H9 (cell line): ENCODE results near the gene TARBP2. TPM values are rescaled to one million over a fixed set of nuclear protein-coding genes. Genes with fewer than 3 reads are reported as not detected.

ENCODE experiments used
- DNase-seq: peaks from one replicate; pipeline ENCODE4 v3.0.0-alpha.2; 2017
- H2AFZ ChIP-seq: one replicate; pipeline ENCODE4 v1.6.1; 2013; ENCODE audit warnings: mild to moderate bottlenecking, low read length, control low read depth, moderate library complexity
- H2AK5ac ChIP-seq: 2 replicates; pipeline ENCODE4 v1.6.1; 2013; ENCODE audit warnings: low read length, control low read depth, mixed read lengths; ENCODE audit not compliant: insufficient read length
- H2BK120ac ChIP-seq: one replicate; pipeline ENCODE4 v1.6.1; 2013; ENCODE audit warnings: low read depth, mild to moderate bottlenecking, low read length, control low read depth, inconsistent platforms; ENCODE audit not compliant: poor library complexity, severe bottlenecking
- H2BK12ac ChIP-seq: 2 replicates; pipeline ENCODE4 v1.6.1; 2013; ENCODE audit warnings: low read length, control low read depth, mixed read lengths, low read depth; ENCODE audit not compliant: insufficient read length
- H2BK15ac ChIP-seq: 2 replicates; pipeline ENCODE4 v1.6.1; 2013; ENCODE audit warnings: low read depth, low read length, control low read depth
- H2BK20ac ChIP-seq: one replicate; pipeline ENCODE4 v1.6.1; 2013; ENCODE audit warnings: low read depth, mild to moderate bottlenecking, low read length, control low read depth, inconsistent platforms; ENCODE audit not compliant: poor library complexity, severe bottlenecking
- H2BK5ac ChIP-seq: 2 replicates; pipeline ENCODE4 v1.6.1; 2013; ENCODE audit warnings: low read length, control low read depth, mixed read lengths; ENCODE audit not compliant: insufficient read length
- H3K14ac ChIP-seq: 2 replicates; pipeline ENCODE4 v1.6.1; 2013; ENCODE audit warnings: low read length, control low read depth; ENCODE audit not compliant: insufficient read depth
- H3K18ac ChIP-seq: 2 replicates; pipeline ENCODE4 v1.6.1; 2013; ENCODE audit warnings: low read depth, mild to moderate bottlenecking, mixed read lengths, low read length, control low read depth; ENCODE audit not compliant: insufficient read length
- H3K23ac ChIP-seq: 2 replicates; pipeline ENCODE4 v1.6.1; 2013; ENCODE audit warnings: low read length, control low read depth, mixed read lengths, low read depth; ENCODE audit not compliant: insufficient read length
- H3K23me2 ChIP-seq: 2 replicates; pipeline ENCODE4 v1.6.1; 2013; ENCODE audit warnings: low read depth, mild to moderate bottlenecking, mixed read lengths, low read length, control low read depth; ENCODE audit not compliant: insufficient read length, poor library complexity, severe bottlenecking
- H3K27ac ChIP-seq: 2 replicates; pipeline ENCODE4 v1.5.1; 2013; ENCODE audit warnings: low read length, control low read depth, mixed read lengths, low read depth; ENCODE audit not compliant: insufficient read length
- H3K27me3 ChIP-seq: 2 replicates; pipeline ENCODE4 v1.6.1; 2013; ENCODE audit warnings: low read length, control low read depth, inconsistent platforms; ENCODE audit not compliant: insufficient read depth
- H3K4ac ChIP-seq: 2 replicates; pipeline ENCODE4 v1.6.1; 2013; ENCODE audit warnings: low read depth, mild to moderate bottlenecking, control low read depth, inconsistent platforms, low read length, moderate library complexity
- H3K4me1 ChIP-seq: 2 replicates; pipeline ENCODE4 v1.6.1; 2013; ENCODE audit warnings: low read length, control low read depth, inconsistent platforms; ENCODE audit not compliant: insufficient read depth
- H3K4me2 ChIP-seq: 2 replicates; pipeline ENCODE4 v1.6.1; 2013; ENCODE audit warnings: low read length, control low read depth, mixed read lengths; ENCODE audit not compliant: insufficient read length, insufficient read depth
- H3K56ac ChIP-seq: 2 replicates; pipeline ENCODE4 v1.6.1; 2013; ENCODE audit warnings: low read depth, mild to moderate bottlenecking, mixed read lengths, low read length, control low read depth; ENCODE audit not compliant: insufficient read length
- H3K79me1 ChIP-seq: 2 replicates; pipeline ENCODE4 v1.6.1; 2013; ENCODE audit warnings: low read depth, mild to moderate bottlenecking, moderate library complexity, low read length, control low read depth, inconsistent platforms; ENCODE audit not compliant: insufficient read depth, poor library complexity, severe bottlenecking
- H3K79me2 ChIP-seq: 2 replicates; pipeline ENCODE4 v1.6.1; 2013; ENCODE audit warnings: low read length, control low read depth, inconsistent platforms; ENCODE audit not compliant: insufficient read depth
- H3K9ac ChIP-seq: 2 replicates; pipeline ENCODE4 v1.6.1; 2013; ENCODE audit warnings: low read length, control low read depth, mixed read lengths; ENCODE audit not compliant: insufficient read length; ENCODE audit errors: extremely low read depth
- H3K9me3 ChIP-seq: one replicate; pipeline ENCODE4 v1.6.1; 2013; ENCODE audit warnings: low read depth, low read length, inconsistent platforms; ENCODE audit not compliant: control insufficient read depth
- H3T11ph ChIP-seq: one replicate; pipeline ENCODE4 v1.6.1; 2013; ENCODE audit warnings: mild to moderate bottlenecking, low read length, control low read depth, inconsistent platforms
- H4K20me1 ChIP-seq: one replicate; pipeline ENCODE4 v1.6.1; 2013; ENCODE audit not compliant: control insufficient read depth, insufficient read length, insufficient read depth
- H4K5ac ChIP-seq: 2 replicates; pipeline ENCODE4 v1.6.1; 2013; ENCODE audit warnings: low read depth, mild to moderate bottlenecking, mixed read lengths, low read length, control low read depth; ENCODE audit not compliant: insufficient read length
- H4K8ac ChIP-seq: replicated peaks from 2 replicates; pipeline ENCODE4 v1.6.1; 2013; ENCODE audit warnings: low read length, control low read depth, mixed read lengths, low read depth; ENCODE audit not compliant: insufficient read length
- H4K91ac ChIP-seq: 2 replicates; pipeline ENCODE4 v1.6.1; 2013; ENCODE audit warnings: low read depth, mild to moderate bottlenecking, moderate library complexity, mixed read lengths, low read length, control low read depth; ENCODE audit not compliant: insufficient read length
- H3K27ac Mint-ChIP-seq, 3 experiments: 2 replicates in 2 of 3; 3 replicates in 1 of 3; pipeline ENCODE4 v1.8.0; 2020 to 2021; ENCODE audit warnings: mixed read lengths in 3 of 3, mild to moderate bottlenecking in 1 of 3, moderate library complexity in 1 of 3
- H3K27me3 Mint-ChIP-seq: 2 replicates; pipeline ENCODE4 v1.8.0; 2021; ENCODE audit warnings: low read depth, mild to moderate bottlenecking, moderate library complexity, mixed read lengths
- H3K36me3 Mint-ChIP-seq, 3 experiments: 2 replicates in 2 of 3; 3 replicates in 1 of 3; pipeline ENCODE4 v1.8.0; 2020 to 2021; ENCODE audit warnings: low read depth in 3 of 3, mixed read lengths in 3 of 3; ENCODE audit not compliant: insufficient read depth in 1 of 3
- H3K4me1 Mint-ChIP-seq, 2 experiments: 2 replicates each; pipeline ENCODE4 v1.8.0; 2020; ENCODE audit warnings: mixed read lengths in 2 of 2
- H3K4me3 Mint-ChIP-seq, 2 experiments: 2 replicates in 1 of 2; 3 replicates in 1 of 2; pipeline ENCODE4 v1.8.0; 2020 to 2021; ENCODE audit warnings: mild to moderate bottlenecking in 2 of 2, mixed read lengths in 2 of 2, moderate library complexity in 1 of 2
- H3K9me3 Mint-ChIP-seq, 2 experiments: 2 replicates in 1 of 2; 3 replicates in 1 of 2; pipeline ENCODE4 v1.8.0; 2020; ENCODE audit warnings: mild to moderate bottlenecking in 2 of 2, mixed read lengths in 2 of 2, moderate library complexity in 1 of 2
- WGBS: extraction: QIAGEN DNeasy Blood & Tissue Kit; methylation state at CpG from one replicate; pipeline ENCODE4 v1.1.7; 2013; ENCODE audit warnings: missing lambda C conversion rate, low lambda C conversion rate, mixed read lengths; ENCODE audit not compliant: insufficient read length; ENCODE audit errors: extremely low coverage; 5-methylcytosine and 5-hydroxymethylcytosine counted together
- total RNA-seq: library from RNA; stranded (reverse); gene quantifications from 2 replicates; pipeline ENCODE4 v1.2.1, GENCODE V29; 2021
- TF ChIP-seq, protein P1 (sequence below): fragments of 200-600 bp; sonication (generic); conservative IDR thresholded peaks from 3 replicates; pipeline ENCODE4 v1.8.0; 2021; ENCODE audit warnings: antibody characterized with exemption, mild to moderate bottlenecking

The TARBP2 gene
- total RNA-seq, 1 experiment from 2014 or later, result 79.2 TPM

DNA sequence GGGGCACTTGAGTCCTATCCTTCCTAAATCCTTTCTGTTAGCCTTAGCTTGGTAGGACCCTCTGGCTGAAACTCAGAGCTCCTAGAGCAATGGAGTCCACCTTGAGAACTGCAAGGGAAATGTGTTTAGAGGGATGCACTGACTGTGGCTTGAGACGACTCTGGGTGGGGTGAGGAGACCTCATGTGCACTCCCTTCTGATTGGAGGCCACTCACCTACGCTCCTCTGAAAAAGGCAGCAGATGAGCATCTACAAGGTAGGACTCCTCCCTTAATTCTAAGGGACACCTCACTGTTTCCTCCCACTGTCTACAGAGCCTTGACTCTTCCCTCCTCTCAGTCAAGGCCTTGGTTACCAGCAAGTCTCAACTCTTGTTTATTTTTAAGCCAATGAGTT lies 2.9 kb upstream of the TARBP2 start:
- Mint-ChIP-seq H3K36me3 (peaks cover 0 to 12% (median 1%) of the 10 kb centered on the region in 3 experiments; a peak in 3 of 7 replicates), H3K4me1 (peaks cover 56 to 61% of the 10 kb centered on the region in 2 experiments), H3K9me3 (no peaks in the 10 kb centered on the region), H3K27ac (peak overlapping the region; percentile 95 to 96 (median 96)), H3K27me3 (no peaks in the 10 kb centered on the region), H3K4me3 (peak overlapping the region; percentile 86 to 96)
- Histone ChIP-seq H3K79me1 (peaks cover 7% of the 10 kb centered on the region), H3K4ac (no peak overlapping the region), H4K8ac (no peak overlapping the region), H3K9ac (no peak overlapping the region), H3K9me3 (no peaks in the 10 kb centered on the region), H2BK12ac (no peak overlapping the region), H3K4me1 (peaks cover 6% of the 10 kb centered on the region; the same call in 1 of the 2 replicates), H2AFZ (no peak overlapping the region), H3K18ac (no peak overlapping the region), H2BK15ac (no peak overlapping the region), H3K56ac (no peak overlapping the region), H2BK120ac (no peak overlapping the region), H4K5ac (no peak overlapping the region), H2AK5ac (no peak overlapping the region), H3K27me3 (no peaks in the 10 kb centered on the region), H3K79me2 (no peaks in the 10 kb centered on the region; the same call in 1 of the 2 replicates), H3K27ac (no peak overlapping the region), H3K23me2 (peaks cover 23% of the 10 kb centered on the region), H3K14ac (no peak overlapping the region; the same call in 1 of the 2 replicates), H3K23ac (no peak overlapping the region), H2BK20ac (no peak overlapping the region), H4K91ac (no peak overlapping the region), H3T11ph (no peak overlapping the region), H4K20me1 (no peaks in the 10 kb centered on the region), H2BK5ac (no peak overlapping the region), H3K4me2 (peak overlapping the region; percentile 83)
- no peak for DNase-seq
- WGBS, result no CpG with 5 or more reads among the region's 2 CpGs
- TF ChIP-seq, protein P1, sequence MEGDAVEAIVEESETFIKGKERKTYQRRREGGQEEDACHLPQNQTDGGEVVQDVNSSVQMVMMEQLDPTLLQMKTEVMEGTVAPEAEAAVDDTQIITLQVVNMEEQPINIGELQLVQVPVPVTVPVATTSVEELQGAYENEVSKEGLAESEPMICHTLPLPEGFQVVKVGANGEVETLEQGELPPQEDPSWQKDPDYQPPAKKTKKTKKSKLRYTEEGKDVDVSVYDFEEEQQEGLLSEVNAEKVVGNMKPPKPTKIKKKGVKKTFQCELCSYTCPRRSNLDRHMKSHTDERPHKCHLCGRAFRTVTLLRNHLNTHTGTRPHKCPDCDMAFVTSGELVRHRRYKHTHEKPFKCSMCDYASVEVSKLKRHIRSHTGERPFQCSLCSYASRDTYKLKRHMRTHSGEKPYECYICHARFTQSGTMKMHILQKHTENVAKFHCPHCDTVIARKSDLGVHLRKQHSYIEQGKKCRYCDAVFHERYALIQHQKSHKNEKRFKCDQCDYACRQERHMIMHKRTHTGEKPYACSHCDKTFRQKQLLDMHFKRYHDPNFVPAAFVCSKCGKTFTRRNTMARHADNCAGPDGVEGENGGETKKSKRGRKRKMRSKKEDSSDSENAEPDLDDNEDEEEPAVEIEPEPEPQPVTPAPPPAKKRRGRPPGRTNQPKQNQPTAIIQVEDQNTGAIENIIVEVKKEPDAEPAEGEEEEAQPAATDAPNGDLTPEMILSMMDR, result no peak
